Stimulated activated CD8-positive, alpha-beta memory T cell treated with anti-CD3 and anti-CD28 coated beads, Interleukin-15, amount 100 ng/mL, for 24 hours (primary cell): Measurements from ENCODE around the gene NTF4.
A peak's percentile ranks its signal among the peaks of the same experiment; 100 is the strongest.
"Not testable (repeated sequence)": the region's sequence is repeated elsewhere in the genome, so short reads cannot be mapped to it uniquely, and the experiment has no call there.

Experiments used
- DNase-seq: peaks from one replicate; pipeline ENCODE4 v3.0.0-alpha.2; 2020; ENCODE audit warnings: low read depth

Gene NTF4

DNA sequence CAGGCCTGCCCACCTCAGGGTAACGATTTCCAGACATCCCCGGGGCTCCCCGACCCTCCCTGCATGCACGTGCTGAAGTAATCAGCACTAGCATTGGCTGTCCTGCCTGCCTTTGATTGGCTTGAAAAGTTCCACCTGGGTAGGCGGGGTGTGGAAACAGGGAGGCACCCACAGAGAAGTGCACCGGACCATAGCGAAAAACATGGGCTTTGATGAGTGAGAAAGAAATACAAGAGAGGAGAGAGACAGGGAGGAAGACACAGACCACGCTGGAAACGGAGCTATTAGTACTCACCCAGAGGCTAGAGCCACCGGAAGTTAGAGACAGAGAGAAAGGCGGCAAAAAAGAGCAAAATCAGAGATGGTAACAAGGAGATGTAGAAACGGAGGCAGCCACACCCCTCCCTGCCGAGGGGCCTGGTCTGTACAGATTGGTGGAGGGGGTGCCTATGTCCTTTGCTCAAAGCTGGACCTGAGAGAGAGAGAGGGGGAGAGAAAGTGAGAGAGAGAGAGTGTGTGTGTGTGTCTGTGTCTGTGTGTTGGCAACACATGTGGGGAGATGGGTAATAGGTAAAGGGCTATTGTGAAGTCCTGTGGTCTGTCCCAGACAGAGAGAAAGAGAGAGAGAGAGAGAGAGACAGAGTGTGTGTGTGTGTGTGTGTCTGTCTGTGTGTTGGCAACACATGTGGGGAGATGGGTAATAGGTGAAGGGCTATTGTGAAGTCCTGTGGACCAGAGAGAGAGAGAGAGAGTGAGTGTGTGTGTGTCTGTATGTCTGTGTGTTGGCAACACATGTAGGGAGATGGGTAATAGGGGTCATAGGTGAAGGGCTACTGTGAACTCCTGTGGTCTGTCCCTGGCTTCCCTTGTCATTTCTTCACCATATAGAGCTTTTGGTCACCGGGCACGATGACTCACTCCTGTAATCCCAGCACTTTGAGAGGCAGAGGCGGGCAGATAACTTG is 43.4 kb downstream of the NTF4 start:
- DNase-seq = no peak

DNA sequence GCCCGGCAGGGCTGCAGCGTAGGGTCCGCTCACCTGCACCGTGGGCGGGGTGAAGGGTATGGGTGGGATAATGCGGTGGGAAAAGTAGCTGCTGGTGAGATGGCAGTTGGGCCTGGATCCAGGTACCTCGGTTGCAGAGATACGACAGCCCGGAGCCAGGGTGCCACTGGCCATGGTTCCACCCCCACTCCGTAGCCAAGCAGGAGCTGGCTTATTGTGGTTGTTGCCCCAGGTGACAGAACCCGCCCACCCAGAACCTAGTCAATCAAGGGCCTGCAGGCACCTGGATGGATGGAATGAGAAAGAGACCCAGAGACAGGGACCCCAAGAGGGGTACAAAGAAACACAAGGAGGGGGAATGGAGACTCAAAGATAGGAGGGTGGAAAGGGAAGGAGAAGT is 44.3 kb downstream of the NTF4 start:
- DNase-seq = no peak

DNA sequence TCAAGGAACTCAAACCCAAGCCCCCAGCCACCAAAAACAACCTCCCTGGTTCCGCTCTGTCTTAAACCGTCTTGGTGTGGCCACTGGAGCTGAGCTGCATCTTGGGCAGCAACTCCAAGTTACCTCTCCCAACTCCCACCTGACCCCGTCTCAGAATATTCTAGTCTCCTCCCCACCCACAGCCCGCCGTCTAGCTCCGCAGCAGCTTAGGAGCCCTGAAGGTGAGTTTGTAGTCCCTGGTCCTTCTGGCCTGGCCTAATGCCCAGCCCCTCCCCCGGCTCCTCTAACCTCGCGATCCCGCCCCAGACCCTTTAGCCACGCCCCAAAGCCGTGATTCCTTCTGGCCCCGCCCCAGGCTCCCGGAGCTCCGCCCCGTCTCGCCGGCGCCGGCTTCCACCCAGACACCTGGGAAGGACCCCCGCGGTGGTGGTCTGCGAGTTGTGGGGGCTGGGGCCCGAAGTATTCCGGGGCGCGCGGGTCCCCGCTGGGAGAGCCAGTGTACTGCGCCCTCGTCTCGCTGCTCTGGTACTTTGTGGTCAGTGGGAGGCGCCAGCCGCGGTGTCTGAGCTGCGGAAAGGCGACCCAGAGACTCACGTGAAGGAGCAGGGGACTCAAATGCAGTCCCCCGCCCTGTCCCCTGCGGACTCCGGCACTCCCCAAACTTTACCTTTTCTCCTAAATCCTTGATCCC is 45.2 kb downstream of the NTF4 start:
- peak; percentile 31 for DNase-seq

DNA sequence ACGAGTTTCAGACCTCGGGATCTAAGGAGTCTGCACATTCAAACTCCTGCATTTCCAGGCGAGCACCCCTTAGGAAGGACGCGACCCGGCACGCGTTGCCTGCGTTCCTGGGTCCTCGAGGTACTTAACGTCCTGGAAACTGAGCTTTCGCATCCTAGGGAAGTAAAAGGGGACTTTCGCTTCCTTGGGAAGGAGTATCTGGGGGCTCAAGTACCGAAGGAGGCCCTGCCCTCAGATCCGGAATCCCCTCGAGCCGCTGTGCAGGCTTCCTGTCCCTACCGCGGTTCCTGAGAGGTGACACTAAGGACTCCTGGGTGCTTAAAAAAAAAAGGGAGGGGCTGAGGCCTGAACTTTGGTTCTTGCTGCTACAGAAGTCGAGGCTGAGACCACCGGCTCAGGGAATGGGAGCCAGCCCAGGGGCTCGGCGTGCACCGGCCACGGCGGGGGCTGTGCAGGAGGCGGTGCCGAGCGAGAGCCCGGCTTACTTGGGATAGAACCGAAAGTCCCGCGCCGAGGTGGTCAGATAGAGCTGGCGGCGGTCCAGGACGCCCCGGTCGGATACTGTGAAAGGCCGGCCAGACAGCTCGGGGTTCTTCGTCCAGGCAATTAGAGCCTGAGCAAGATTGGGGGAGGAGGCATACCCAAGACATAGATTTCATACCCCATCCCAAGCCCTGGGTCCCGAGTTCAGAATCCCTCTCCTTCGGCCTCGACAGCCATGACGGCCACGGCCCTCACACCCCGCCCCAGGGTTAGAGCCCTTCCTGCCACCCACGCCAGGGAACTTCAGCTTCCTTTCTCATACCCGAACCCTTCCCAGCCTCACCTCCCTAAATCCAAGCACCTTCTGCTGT is 46.0 kb downstream of the NTF4 start:
- DNase-seq = not testable (repeated sequence)

DNA sequence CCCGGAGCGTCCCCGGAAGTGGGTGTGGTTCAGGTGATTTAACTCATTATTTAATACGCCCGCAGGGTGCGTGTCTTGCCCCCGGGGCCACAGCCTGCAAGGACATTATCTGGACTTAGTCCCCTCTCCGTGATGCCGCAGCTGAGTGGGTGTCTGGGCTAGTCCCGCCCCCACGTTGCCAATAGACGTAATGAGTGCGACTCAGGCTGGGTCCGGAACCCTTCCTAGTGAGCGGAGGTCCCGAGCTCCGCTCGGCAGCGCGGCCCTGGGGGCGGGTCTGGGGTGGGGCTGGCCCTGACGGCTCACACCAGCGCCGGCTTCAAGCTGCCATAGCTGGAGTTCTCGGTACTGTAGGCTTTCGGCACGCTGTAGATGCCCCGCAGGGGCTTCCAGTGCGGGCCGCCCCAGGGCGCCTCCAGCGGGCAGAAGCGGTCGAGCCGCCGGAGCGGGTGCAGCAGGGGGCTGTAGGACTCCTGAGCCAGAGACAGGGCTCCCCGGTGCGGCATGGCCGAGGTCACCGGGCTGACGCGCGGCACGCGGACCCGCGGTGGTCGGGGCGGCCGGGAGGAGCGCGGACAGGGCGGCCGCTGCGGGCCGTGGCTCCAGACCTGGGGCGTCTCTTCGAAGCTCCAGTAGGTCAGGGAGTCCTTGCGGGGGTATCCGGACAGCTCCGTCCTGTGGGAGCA is 46.8 kb downstream of the NTF4 start:
- DNase-seq = no peak

DNA sequence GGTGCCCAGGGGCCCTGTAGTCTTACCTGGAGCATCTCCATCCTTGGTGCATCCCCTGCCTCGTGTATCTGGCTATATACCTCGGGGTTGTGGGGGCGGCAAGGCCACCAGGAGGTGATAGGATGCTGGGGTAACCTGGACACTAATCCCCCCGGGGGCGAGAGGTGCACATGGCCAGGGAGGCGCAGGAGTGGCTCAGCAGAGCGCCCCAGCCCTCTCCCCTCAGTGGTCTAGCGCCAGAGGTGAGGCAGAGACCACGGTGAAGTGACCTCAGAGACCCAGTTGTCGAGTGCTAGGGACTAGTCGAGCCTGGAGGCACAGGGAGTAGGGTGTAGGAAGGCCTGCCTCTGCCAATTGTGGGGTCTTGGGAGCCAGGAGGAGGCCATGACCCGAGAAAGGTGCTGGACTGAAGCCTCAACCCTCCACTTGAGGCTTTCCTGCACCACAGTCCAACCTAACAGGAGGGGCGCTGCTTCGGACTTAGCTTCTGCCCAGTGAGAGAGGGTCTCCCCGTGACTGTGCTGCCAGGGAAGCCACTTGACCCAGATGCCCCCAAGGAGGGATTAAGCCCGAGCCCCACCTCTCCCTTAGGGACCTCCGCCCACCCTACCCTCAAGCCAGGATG is 47.5 kb downstream of the NTF4 start, which contains the start of gene LHB:
Gene LHB (minus strand): TSS at position 51 of the 625 bp plus-strand sequence. CDS start 10 bp downstream, at position 41.
- DNase-seq = no peak

DNA sequence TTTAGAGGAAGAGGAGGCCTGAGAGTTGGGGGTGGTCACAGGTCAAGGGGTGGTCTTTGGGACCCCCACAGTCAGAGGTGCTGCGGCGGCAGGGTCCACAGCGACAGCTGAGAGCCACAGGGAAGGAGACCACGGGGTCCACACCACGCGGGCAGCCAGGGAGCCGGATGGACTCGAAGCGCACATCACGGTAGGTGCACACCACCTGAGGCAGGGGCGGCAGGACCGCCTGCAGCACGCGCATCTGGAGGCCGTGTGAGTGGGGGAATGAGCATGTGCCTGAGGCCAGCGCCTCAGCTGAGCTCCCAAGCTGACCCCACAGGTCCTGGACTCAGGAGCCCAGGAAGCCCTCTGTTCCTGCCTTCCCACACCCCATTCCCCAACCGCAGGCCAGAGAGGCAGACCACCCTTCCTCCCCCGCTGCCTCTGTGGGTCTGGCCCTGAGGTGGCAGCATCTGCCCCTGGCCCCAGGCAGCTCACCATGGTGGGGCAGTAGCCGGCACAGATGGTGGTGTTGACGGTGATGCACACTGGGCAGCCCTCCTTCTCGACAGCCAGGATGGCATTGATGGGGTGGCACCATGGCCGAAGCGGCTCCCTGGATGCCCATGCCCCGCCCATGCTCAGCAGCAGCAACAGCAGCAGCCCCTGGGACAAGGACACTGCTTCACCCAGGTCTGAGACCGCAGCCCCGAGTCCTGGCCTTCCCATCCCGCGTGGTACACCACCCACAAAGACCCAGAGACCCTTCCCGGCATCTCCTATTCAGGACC is 48.4 kb downstream of the NTF4 start:
- no peak for DNase-seq

DNA sequence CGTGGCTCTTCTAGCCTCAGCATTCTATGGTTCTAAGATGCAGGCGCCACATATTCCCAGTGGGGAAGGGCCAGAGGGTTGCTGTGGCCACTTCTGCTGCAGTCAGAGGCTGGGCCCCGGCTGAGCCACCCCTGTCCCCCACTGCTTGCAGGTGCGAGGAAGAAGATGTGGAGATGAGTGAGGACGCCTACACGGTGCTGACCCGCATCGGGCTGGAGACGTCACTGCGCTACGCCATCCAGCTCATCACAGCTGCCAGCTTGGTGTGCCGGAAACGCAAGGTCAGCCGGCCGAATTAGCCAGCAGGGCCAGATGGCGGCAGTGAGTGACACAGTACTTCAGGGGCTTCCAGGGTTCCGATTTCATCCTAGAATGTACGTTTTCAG is 49.8 kb downstream of the NTF4 start:
- DNase-seq = no peak

DNA sequence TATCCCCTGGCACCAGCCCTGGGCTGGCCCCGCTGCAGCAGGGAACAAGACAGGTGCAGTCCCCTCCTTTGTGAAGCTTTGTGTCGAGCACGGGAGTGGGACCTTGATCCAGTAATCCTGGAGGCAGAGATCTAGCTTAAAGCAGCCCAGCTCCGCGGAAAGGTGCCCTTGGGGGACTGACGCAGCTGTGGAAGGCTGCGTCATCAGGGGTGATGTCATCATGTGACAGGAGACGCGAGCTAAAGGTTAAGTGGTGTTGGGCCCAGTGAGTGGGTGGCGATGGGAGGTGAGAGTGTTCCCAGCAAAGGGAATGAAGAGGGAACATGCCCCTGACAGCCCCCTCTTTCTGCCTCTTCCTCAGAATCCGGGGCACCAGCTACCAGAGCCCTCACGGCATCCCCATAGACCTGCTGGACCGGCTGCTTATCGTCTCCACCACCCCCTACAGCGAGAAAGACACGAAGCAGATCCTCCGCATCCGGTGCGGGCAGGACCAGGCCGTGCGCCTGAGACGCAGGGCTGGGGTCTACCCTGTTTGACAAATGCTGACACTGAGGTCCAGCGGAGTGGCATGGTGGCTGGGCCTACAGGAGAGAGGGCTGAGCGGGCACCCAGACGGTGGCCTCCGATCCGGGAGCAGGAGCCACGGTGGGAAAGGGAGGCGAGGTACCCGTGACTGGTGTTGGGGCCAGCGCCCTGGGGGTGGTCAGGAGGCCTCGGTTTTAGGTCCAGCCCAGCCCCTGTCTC is 50.3 kb downstream of the NTF4 start:
- DNase-seq = no peak

DNA sequence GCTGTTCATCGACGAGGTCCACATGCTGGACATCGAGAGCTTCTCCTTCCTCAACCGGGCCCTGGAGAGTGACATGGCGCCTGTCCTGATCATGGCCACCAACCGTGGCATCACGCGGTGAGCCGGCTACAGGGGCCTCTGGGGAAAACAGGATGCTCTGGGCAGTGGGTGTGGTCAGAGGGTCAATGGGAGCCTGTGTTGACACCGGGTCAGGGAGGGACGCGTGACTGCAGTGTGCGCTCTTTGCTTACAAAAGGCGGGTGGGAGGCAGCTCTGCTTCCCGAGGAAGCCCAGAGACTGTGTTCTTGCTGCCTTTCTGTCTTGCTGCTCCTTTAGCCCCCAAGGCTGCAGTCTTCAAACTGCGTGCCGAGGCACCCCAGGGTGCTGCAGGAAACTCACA is 53.4 kb downstream of the NTF4 start:
- DNase-seq = no peak
